Diencephalon (tissue), 1 donor: ENCODE data around the gene LANCL2. TPM values are rescaled to one million over a fixed set of nuclear protein-coding genes. Genes with fewer than 3 reads are reported as not detected.

Experiments used
- total RNA-seq: library from RNA; depleted of rRNA; stranded (reverse); fragments of >200 nt; gene quantifications from one replicate; pipeline ENCODE4 v1.2.3, GENCODE V29; 2014

LANCL2 gene
- total RNA-seq, result 60.2 TPM

GRCh38 chr7:55365205-55365674, at the start of gene LANCL2:
TSS of gene LANCL2 (plus strand) at chr7:55365337. CDS start at chr7:55366026, 689 bp downstream.

Other genes starting within 250 kb of the LANCL2 start
- 118 TPM for gene VOPP1, start 207.2 kb downstream of the LANCL2 start, total RNA-seq